Lung (tissue), 12 donors: Measurements from ENCODE around the gene ZEB2. TPM values are rescaled to one million over a fixed set of nuclear protein-coding genes. Genes with fewer than 3 reads are reported as not detected.

ENCODE experiments used
- ATAC-seq: fragments of 200-7000 bp; cut with Tn5 transposase; one replicate; pipeline ENCODE4 v1.9.1; 2020; ENCODE audit warnings: moderate number of reproducible peaks; ENCODE audit not compliant: insufficient read depth, low FRiP score
- DNase-seq, 3 donors: peaks; one replicate each; pipeline ENCODE4 v3.0.0-alpha.2; 2013 to 2017
- H3K27ac ChIP-seq, 2 donors: one replicate each; pipeline ENCODE4 v1.5.1; 2013; ENCODE audit warnings: mild to moderate bottlenecking in 2 of 2, moderate library complexity in 2 of 2, control low read depth in 1 of 2, inconsistent platforms in 1 of 2, low read depth in 1 of 2, low read length in 1 of 2
- H3K27me3 ChIP-seq, 3 donors: one replicate each; pipeline ENCODE4 v1.5.1; 2013; ENCODE audit warnings: low read length in 2 of 3; ENCODE audit not compliant: control insufficient read depth in 3 of 3, insufficient read depth in 3 of 3
- H3K36me3 ChIP-seq, 4 donors: one replicate each; pipeline ENCODE4 v1.5.1; 2013; ENCODE audit warnings: low read length in 4 of 4, mild to moderate bottlenecking in 1 of 4, moderate library complexity in 1 of 4; ENCODE audit not compliant: control insufficient read depth in 4 of 4, insufficient read depth in 4 of 4
- H3K4me1 ChIP-seq, 5 donors: one replicate each; pipeline ENCODE4 v1.5.1; 2013; ENCODE audit warnings: low read length in 5 of 5, mild to moderate bottlenecking in 2 of 5, moderate library complexity in 1 of 5; ENCODE audit not compliant: control insufficient read depth in 5 of 5, insufficient read depth in 5 of 5
- H3K4me3 ChIP-seq: one replicate; pipeline ENCODE4 v1.5.1; 2013; ENCODE audit warnings: mild to moderate bottlenecking, control low read depth, moderate library complexity
- H3K9ac ChIP-seq, 2 donors: one replicate each; pipeline ENCODE4 v1.5.1; 2013; ENCODE audit warnings: low read length in 2 of 2, control low read depth in 1 of 2; ENCODE audit not compliant: insufficient read depth in 1 of 2
- H3K9me3 ChIP-seq, 4 donors: one replicate each; pipeline ENCODE4 v1.5.1; 2013; ENCODE audit warnings: low read length in 3 of 4, mild to moderate bottlenecking in 1 of 4, moderate library complexity in 1 of 4; ENCODE audit not compliant: control insufficient read depth in 4 of 4, insufficient read depth in 3 of 4
- CTCF ChIP-seq: IDR thresholded peaks from 2 replicates; pipeline ENCODE4 v1.5.1; 2012; ENCODE audit warnings: mild to moderate bottlenecking; ENCODE audit errors: control extremely low read depth, extremely low read depth
- WGBS, 2 donors: extraction: QIAGEN DNeasy Blood & Tissue Kit; methylation state at CpG; one replicate each; pipeline ENCODE4 v1.1.7; 2013; 5-methylcytosine and 5-hydroxymethylcytosine counted together
- polyA plus RNA-seq, 2 donors: library from polyadenylated mRNA; stranded (reverse); fragments of 200-250 nt; gene quantifications; one replicate each; pipeline ENCODE4 v1.2.1, GENCODE V29; 2013
- total RNA-seq, 2 donors: library from RNA; depleted of rRNA in 1 of 2; stranded (reverse); fragments of >200 nt in 1 of 2; gene quantifications; one replicate each; pipeline ENCODE4 v1.2.1, GENCODE V29; 2014 to 2021
- donor health status: control.
- donor health status: control.
- donor health status: Bipolar disorder and iron deficiency.
- donor health status: healthy.
- donor health status: DM: yes; HTN: yes; CAD: no.

Gene ZEB2
- total and polyA plus RNA-seq, 4 donors: 27.0 to 332 (median 127) TPM

DNA sequence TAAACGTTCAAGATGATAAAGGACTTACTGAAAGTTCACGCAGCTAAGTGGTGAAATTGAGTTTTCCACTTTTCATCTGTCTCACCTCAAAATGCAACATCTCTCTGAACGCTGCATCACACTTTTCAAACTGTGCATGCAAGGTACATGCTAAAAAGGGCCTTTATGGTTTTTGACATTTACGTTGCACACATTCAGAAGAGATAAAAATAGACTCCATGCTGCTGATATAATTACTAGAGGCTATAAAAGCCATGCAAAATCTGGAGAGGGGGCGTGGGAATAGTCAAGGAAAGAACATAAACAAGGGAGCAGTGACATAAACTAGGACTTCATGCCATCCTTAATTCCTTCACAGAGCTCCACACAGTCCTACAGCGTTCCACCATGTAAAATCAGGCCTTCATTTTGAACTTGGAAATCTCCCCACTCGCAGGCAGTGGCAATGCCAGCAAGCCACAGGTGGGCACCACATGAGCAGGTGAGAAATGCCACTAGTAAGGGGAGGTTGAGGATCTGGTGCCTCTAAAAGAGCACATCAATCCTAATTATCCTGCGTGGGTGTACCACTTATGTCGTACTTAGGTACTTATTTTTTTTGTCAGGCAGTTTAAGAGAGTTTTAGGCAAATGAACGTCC is 71.4 kb downstream of the ZEB2 start:
- Histone ChIP-seq H3K36me3 (peaks cover 2 to 21% (median 11%) of the 10 kb centered on the region in 4 donors), H3K4me1 (peaks cover 4 to 49% (median 28%) of the 10 kb centered on the region in 5 donors), H3K9ac (no peak overlapping the region), H3K27me3 (peaks cover 0 to 3% (median 0%) of the 10 kb centered on the region in 3 donors), H3K4me3 (peak overlapping the region; percentile 19), H3K27ac (peak overlapping the region; percentile 41 to 64), H3K9me3 (no peaks in the 10 kb centered on the region)
- 73 to 83% methylated on average over 10 of the region's 10 CpGs for WGBS, 2 donors
- TF ChIP-seq CTCF: no peak
- DNase-seq (no peak), ATAC-seq (no peak)

DNA sequence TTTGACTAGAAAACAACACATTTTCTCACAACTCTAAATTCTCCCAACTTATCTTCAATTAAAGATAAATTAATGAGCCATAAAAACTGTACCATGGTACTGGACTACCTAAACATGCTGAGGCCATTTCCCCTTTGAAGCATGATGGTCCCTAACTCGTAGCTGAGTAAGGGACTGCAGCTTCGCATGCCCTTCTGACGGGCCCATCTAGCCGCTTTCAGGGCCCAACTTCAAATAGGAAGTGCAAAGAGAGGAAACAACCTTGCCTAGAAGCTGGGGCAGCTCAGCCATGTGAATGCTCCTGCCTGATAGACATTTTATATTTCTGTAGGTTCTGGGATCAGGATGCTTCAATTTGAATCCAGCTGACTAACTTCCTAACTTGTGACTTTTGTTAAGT is 72.4 kb downstream of the ZEB2 start:
- H3K27me3 ChIP-seq: no peaks in the 10 kb centered on the region
- no peak overlapping the region for H3K27ac ChIP-seq
- H3K4me3 ChIP-seq: no peak overlapping the region
- DNase-seq: no peak
- no peak for TF ChIP-seq CTCF
- no peak overlapping the region for H3K9ac ChIP-seq
- no peaks in the 10 kb centered on the region for H3K9me3 ChIP-seq
- ATAC-seq: no peak
- peaks cover 4 to 49% (median 23%) of the 10 kb centered on the region in 5 donors for H3K4me1 ChIP-seq
- WGBS, 2 donors: 84 to 86% methylated on average over 4 of the region's 4 CpGs
- H3K36me3 ChIP-seq: peaks cover 2 to 19% (median 11%) of the 10 kb centered on the region in 4 donors

DNA sequence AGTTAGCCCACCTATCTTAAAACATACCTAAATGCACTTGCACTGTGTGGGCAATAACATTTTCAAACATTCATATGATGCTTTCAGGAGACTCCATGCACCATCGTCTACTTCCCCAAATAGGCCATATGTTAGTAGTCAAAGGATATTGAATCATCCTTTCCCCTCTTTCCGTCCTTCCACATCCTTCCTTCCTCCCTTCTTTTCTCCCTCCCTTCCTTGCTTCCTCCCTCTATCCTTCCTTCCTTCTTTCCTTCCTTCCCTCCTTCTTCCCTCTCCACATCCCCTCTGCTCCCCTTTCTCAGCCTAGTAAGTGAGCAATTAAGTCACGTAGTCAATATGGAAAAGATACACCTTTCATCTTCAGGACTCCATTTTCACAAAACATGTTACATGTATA is 73.8 kb downstream of the ZEB2 start:
- Histone ChIP-seq H3K27ac (no peak overlapping the region), H3K36me3 (peaks cover 2 to 19% (median 11%) of the 10 kb centered on the region in 4 donors), H3K4me3 (no peak overlapping the region), H3K9ac (no peak overlapping the region), H3K27me3 (no peaks in the 10 kb centered on the region), H3K4me1 (peaks cover 4 to 51% (median 14%) of the 10 kb centered on the region in 5 donors), H3K9me3 (no peaks in the 10 kb centered on the region)
- ATAC-seq (no peak), DNase-seq (no peak)
- WGBS, 2 donors: 45 to 70% methylated on average over 3 of the region's 3 CpGs
- no peak for TF ChIP-seq CTCF
